ENCODE results near the gene HRAS. TPM values are rescaled to one million over a fixed set of nuclear protein-coding genes. Genes with fewer than 3 reads are reported as not detected.

Gene HRAS
- total and polyA plus RNA-seq, 10 of the 15 experiments (the other 5 are each of a cell fraction or from before 2014, with no cell fraction given) = 2.8 to 72.4 (median 31.7) TPM

DNA sequence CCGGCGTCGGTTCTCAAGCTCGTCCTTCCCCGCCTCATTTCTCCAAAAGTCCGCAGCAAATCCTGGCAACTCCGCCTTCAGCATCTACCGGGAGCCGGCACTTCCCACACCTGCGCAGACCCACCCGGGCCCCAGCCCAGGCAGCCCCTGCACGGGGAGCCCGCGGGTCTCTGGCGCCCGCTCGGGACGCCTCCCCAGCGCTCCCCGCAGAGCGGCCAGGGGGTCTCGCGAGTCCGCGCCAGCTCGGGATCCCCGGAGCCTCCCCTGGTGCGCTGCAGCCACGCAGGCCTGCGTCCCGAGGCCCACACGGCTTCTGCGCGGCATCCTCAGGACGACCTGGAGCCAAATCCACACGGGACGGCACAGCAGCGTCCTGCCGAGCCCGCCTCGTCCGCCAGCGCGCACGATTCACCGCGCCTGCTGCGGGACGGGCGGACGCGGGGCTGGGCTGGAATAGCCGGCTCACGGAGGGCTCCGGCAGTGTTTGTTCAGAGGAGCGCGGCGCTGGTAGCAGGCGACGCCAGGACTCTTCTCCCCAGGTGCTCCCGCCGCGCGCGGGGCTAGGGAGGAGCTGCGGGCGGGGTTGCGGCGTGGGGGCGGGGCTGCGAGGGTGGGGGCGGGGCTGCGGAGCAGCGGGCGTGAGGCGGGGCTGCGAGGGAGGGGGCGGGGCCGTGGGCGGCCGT is 40.1 kb upstream of the HRAS start (continued):
- TF ChIP-seq, protein P1, sequence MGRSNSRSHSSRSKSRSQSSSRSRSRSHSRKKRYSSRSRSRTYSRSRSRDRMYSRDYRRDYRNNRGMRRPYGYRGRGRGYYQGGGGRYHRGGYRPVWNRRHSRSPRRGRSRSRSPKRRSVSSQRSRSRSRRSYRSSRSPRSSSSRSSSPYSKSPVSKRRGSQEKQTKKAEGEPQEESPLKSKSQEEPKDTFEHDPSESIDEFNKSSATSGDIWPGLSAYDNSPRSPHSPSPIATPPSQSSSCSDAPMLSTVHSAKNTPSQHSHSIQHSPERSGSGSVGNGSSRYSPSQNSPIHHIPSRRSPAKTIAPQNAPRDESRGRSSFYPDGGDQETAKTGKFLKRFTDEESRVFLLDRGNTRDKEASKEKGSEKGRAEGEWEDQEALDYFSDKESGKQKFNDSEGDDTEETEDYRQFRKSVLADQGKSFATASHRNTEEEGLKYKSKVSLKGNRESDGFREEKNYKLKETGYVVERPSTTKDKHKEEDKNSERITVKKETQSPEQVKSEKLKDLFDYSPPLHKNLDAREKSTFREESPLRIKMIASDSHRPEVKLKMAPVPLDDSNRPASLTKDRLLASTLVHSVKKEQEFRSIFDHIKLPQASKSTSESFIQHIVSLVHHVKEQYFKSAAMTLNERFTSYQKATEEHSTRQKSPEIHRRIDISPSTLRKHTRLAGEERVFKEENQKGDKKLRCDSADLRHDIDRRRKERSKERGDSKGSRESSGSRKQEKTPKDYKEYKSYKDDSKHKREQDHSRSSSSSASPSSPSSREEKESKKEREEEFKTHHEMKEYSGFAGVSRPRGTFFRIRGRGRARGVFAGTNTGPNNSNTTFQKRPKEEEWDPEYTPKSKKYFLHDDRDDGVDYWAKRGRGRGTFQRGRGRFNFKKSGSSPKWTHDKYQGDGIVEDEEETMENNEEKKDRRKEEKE (IDR thresholded peaks at IDR 0.05) = no peak
- TF ChIP-seq NFYA (IDR thresholded peaks at IDR 0.05; ENCODE audit: borderline replicate concordance, low read depth, low read length) (no peak), ZNF207 (IDR thresholded peaks at IDR 0.05; ENCODE audit: borderline replicate concordance) (no peak), ZZZ3 (IDR thresholded peaks at IDR 0.05; ENCODE audit: control insufficient read depth, insufficient read length, low read depth) (no peak), MYB (IDR thresholded peaks at IDR 0.05; ENCODE audit: borderline replicate concordance, low read depth, low read length) (no peak), RELA (IDR thresholded peaks at IDR 0.05; ENCODE audit: borderline replicate concordance, partially characterized antibody) (no peak), RFX5 (IDR thresholded peaks at IDR 0.05; ENCODE audit: low read depth, low read length) (no peak), CREM (IDR thresholded peaks at IDR 0.05; ENCODE audit: low read depth) (no peak), EGR1 (IDR thresholded peaks at IDR 0.05; ENCODE audit: borderline replicate concordance in 1 of 2, low read depth in 2 of 2, low read length in 2 of 2) (no peak), ESRRA (IDR thresholded peaks at IDR 0.05; ENCODE audit: low read length) (no peak), ZSCAN29 (IDR thresholded peaks at IDR 0.05) (no peak), STAT1 (conservative IDR thresholded peaks at IDR 0.05) (no peak), RAD21 (IDR thresholded peaks at IDR 0.05; ENCODE audit: insufficient read depth, low read depth, low read length) (no peak), SIN3A (IDR thresholded peaks at IDR 0.05; ENCODE audit: low read depth, low read length) (no peak), SMARCA5 (IDR thresholded peaks at IDR 0.05) (peak; percentile 13; the same call in 1 of the 2 replicates), SMC3 (IDR thresholded peaks at IDR 0.05; ENCODE audit: borderline replicate concordance, low read length) (no peak), YY1 (IDR thresholded peaks at IDR 0.05; ENCODE audit: low read depth, low read length) (no peak)
- TF ChIP-seq, protein P2, sequence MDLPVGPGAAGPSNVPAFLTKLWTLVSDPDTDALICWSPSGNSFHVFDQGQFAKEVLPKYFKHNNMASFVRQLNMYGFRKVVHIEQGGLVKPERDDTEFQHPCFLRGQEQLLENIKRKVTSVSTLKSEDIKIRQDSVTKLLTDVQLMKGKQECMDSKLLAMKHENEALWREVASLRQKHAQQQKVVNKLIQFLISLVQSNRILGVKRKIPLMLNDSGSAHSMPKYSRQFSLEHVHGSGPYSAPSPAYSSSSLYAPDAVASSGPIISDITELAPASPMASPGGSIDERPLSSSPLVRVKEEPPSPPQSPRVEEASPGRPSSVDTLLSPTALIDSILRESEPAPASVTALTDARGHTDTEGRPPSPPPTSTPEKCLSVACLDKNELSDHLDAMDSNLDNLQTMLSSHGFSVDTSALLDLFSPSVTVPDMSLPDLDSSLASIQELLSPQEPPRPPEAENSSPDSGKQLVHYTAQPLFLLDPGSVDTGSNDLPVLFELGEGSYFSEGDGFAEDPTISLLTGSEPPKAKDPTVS (IDR thresholded peaks at IDR 0.05; ENCODE audit: low read depth, low read length) = no peak
- TF ChIP-seq, protein P3, sequence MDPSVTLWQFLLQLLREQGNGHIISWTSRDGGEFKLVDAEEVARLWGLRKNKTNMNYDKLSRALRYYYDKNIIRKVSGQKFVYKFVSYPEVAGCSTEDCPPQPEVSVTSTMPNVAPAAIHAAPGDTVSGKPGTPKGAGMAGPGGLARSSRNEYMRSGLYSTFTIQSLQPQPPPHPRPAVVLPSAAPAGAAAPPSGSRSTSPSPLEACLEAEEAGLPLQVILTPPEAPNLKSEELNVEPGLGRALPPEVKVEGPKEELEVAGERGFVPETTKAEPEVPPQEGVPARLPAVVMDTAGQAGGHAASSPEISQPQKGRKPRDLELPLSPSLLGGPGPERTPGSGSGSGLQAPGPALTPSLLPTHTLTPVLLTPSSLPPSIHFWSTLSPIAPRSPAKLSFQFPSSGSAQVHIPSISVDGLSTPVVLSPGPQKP (IDR thresholded peaks at IDR 0.05; ENCODE audit: low read depth, low read length) = no peak
- TF ChIP-seq, protein P4, sequence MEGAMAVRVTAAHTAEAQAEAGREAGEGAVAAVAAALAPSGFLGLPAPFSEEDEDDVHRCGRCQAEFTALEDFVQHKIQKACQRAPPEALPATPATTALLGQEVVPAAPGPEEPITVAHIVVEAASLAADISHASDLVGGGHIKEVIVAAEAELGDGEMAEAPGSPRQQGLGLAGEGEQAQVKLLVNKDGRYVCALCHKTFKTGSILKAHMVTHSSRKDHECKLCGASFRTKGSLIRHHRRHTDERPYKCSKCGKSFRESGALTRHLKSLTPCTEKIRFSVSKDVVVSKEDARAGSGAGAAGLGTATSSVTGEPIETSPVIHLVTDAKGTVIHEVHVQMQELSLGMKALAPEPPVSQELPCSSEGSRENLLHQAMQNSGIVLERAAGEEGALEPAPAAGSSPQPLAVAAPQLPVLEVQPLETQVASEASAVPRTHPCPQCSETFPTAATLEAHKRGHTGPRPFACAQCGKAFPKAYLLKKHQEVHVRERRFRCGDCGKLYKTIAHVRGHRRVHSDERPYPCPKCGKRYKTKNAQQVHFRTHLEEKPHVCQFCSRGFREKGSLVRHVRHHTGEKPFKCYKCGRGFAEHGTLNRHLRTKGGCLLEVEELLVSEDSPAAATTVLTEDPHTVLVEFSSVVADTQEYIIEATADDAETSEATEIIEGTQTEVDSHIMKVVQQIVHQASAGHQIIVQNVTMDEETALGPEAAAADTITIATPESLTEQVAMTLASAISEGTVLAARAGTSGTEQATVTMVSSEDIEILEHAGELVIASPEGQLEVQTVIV (IDR thresholded peaks at IDR 0.05; ENCODE audit: borderline replicate concordance, partially characterized antibody) = no peak
- TF ChIP-seq, protein P5, sequence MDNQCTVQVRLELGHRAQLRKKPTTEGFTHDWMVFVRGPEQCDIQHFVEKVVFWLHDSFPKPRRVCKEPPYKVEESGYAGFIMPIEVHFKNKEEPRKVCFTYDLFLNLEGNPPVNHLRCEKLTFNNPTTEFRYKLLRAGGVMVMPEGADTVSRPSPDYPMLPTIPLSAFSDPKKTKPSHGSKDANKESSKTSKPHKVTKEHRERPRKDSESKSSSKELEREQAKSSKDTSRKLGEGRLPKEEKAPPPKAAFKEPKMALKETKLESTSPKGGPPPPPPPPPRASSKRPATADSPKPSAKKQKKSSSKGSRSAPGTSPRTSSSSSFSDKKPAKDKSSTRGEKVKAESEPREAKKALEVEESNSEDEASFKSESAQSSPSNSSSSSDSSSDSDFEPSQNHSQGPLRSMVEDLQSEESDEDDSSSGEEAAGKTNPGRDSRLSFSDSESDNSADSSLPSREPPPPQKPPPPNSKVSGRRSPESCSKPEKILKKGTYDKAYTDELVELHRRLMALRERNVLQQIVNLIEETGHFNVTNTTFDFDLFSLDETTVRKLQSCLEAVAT (IDR thresholded peaks at IDR 0.05) = no peak
